GM18499 (cell line): ENCODE data around the gene SLIT3.

Experiments used
- ATAC-seq: cut with Tn5 transposase; IDR thresholded peaks from one replicate; pipeline ENCODE4 v1.9.1; 2021; ENCODE audit warnings: moderate number of reproducible peaks; ENCODE audit not compliant: insufficient read depth, unreplicated experiment

SLIT3 gene

GRCh38 chr5:168712280-168712924 lies 588.5 kb downstream of the SLIT3 start:
- ATAC-seq = no peak

- ATAC-seq = no peak
Measured at GRCh38 chr5:168710706-168711105, 590.2 kb downstream of the SLIT3 start.

GRCh38 chr5:168707716-168708695 lies 592.9 kb downstream of the SLIT3 start:
- ATAC-seq = no peak

- ATAC-seq = no peak
Measured at GRCh38 chr5:168706655-168707069, 594.3 kb downstream of the SLIT3 start.

- ATAC-seq = no peak
Measured at GRCh38 chr5:168705321-168705720, 595.6 kb downstream of the SLIT3 start.

- no peak for ATAC-seq
Measured at GRCh38 chr5:168702511-168702910, 598.4 kb downstream of the SLIT3 start.

- ATAC-seq = no peak
Measured at GRCh38 chr5:168701641-168702040, 599.3 kb downstream of the SLIT3 start.

GRCh38 chr5:168699002-168699401 lies 601.9 kb downstream of the SLIT3 start:
- ATAC-seq = no peak

- no peak for ATAC-seq
Measured at GRCh38 chr5:168697034-168697720, 603.8 kb downstream of the SLIT3 start.

- no peak for ATAC-seq
Measured at GRCh38 chr5:168696611-168697010, 604.3 kb downstream of the SLIT3 start.

- no peak for ATAC-seq
Measured at GRCh38 chr5:168695301-168695835, 605.6 kb downstream of the SLIT3 start.

- ATAC-seq = no peak
Measured at GRCh38 chr5:168694289-168694688, 606.6 kb downstream of the SLIT3 start.

- no peak for ATAC-seq
Measured at GRCh38 chr5:168693883-168694282, 607.1 kb downstream of the SLIT3 start.

- no peak for ATAC-seq
Measured at GRCh38 chr5:168693297-168693696, 607.6 kb downstream of the SLIT3 start.

GRCh38 chr5:168691891-168692290 lies 609.0 kb downstream of the SLIT3 start:
- no peak for ATAC-seq

GRCh38 chr5:168689260-168689659 lies 611.7 kb downstream of the SLIT3 start:
- no peak for ATAC-seq

GRCh38 chr5:168686837-168687236 lies 614.1 kb downstream of the SLIT3 start:
- no peak for ATAC-seq

- ATAC-seq = no peak
Measured at GRCh38 chr5:168685566-168685965, 615.4 kb downstream of the SLIT3 start.

- no peak for ATAC-seq
Measured at GRCh38 chr5:168683927-168684295, 617.0 kb downstream of the SLIT3 start.

- ATAC-seq = no peak
Measured at GRCh38 chr5:168683247-168683926, 617.6 kb downstream of the SLIT3 start.
